GM19238 (cell line): ENCODE data around the gene TBC1D3K.
"Not testable (repeated sequence)": the region's sequence is repeated elsewhere in the genome, so short reads cannot be mapped to it uniquely, and the experiment has no call there.

Source experiments
- DNase-seq: peaks from one replicate; pipeline ENCODE4 v3.0.0; 2011; ENCODE audit warnings: low spot score; ENCODE audit not compliant: insufficient read length

TBC1D3K gene

GRCh38 chr17:37924115-37924514, at the start of gene TBC1D3K:
TBC1D3K (plus strand) TSS chr17:37924415; CDS start chr17:37926000, 1,585 bp downstream.
- DNase-seq, result not testable (repeated sequence)

GRCh38 chr17:37884516-37884915, 39.7 kb upstream of the TBC1D3K start:
- DNase-seq, result no peak

GRCh38 chr17:37885136-37885535, 39.1 kb upstream of the TBC1D3K start:
- DNase-seq, result no peak

- DNase-seq, result no peak
Observed at GRCh38 chr17:37888881-37889280, 35.3 kb upstream of the TBC1D3K start.

GRCh38 chr17:37896961-37897360, 27.3 kb upstream of the TBC1D3K start:
- not testable (repeated sequence) for DNase-seq
